ENCODE data around the gene HEY2.

GRCh38 chr6:125752773-125753172, 3.3 kb downstream of the HEY2 start:
- TF ChIP-seq NR2C2 (IDR thresholded peaks at IDR 0.05; ENCODE audit: borderline replicate concordance, control insufficient read depth, insufficient read length, low read depth) (no peak), CTCF (IDR thresholded peaks at IDR 0.05 in 2 of 3, conservative IDR thresholded peaks at IDR 0.05 in 1 of 3; ENCODE audit: control insufficient read depth in 2 of 3, extremely low read depth in 1 of 3, insufficient read depth in 1 of 3, low read depth in 3 of 3, low read length in 3 of 3) (no peak), MTA3 (IDR thresholded peaks at IDR 0.05; ENCODE audit: borderline replicate concordance, low read length) (no peak), ATF3 (IDR thresholded peaks at IDR 0.05; ENCODE audit: borderline replicate concordance, extremely low read depth, low read depth, low read length) (no peak), EP300 (IDR thresholded peaks at IDR 0.05; ENCODE audit: borderline replicate concordance in 1 of 2, control insufficient read depth in 1 of 2, low read depth in 2 of 2, low read length in 2 of 2) (no peak)
- TF ChIP-seq, protein P1, sequence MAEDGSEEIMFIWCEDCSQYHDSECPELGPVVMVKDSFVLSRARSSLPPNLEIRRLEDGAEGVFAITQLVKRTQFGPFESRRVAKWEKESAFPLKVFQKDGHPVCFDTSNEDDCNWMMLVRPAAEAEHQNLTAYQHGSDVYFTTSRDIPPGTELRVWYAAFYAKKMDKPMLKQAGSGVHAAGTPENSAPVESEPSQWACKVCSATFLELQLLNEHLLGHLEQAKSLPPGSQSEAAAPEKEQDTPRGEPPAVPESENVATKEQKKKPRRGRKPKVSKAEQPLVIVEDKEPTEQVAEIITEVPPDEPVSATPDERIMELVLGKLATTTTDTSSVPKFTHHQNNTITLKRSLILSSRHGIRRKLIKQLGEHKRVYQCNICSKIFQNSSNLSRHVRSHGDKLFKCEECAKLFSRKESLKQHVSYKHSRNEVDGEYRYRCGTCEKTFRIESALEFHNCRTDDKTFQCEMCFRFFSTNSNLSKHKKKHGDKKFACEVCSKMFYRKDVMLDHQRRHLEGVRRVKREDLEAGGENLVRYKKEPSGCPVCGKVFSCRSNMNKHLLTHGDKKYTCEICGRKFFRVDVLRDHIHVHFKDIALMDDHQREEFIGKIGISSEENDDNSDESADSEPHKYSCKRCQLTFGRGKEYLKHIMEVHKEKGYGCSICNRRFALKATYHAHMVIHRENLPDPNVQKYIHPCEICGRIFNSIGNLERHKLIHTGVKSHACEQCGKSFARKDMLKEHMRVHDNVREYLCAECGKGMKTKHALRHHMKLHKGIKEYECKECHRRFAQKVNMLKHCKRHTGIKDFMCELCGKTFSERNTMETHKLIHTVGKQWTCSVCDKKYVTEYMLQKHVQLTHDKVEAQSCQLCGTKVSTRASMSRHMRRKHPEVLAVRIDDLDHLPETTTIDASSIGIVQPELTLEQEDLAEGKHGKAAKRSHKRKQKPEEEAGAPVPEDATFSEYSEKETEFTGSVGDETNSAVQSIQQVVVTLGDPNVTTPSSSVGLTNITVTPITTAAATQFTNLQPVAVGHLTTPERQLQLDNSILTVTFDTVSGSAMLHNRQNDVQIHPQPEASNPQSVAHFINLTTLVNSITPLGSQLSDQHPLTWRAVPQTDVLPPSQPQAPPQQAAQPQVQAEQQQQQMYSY (CRISPR knock-in tag; IDR thresholded peaks at IDR 0.05), result no peak
